ENCODE measurements around the gene TMBIM4.

DNA sequence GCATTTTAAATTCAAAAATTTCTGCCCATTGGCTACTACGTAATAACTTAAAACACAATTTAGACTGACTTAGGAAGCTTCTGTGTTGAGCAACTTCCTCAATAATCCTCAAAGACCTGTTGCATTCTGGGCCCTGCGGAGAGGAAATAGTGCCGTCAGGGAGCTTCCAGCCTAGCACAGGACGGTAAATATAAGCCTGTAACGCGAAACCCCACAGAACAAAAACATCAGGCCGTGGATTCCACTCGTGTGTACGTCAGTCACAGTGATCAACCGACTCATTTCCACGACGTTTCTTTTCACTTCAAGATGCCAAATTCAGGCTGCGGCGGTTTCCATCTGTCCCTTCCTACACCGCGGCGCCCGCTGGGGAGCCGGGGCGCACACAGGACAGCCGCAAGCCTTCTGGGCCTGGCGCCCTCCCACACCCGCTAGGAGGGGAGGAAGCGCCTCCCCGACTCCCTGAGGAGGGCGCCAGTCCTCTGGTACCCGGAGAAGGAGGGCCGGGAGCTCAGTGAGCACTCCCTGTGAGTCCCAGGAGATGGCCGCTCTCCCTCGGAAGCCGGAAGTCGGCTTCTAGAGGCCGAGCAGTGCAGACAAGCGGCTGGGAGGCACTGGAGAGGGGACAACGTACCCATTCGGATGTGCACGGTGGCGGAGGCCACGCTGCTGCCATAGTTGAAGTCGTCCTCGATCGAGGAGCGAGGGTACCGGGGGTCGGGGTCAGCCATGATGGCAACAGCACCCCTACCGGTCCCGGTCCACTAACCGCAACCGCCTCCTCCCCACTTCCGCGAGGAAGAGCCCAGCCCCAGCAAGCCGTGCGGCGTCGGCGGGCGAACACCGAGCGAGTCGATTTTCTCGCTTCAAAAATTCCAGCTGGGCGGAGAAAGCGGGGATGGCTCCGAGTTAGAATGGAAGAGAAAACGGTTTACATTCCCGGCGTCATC is at the start of gene TMBIM4:
- TF ChIP-seq EZH2 (IDR thresholded peaks at IDR 0.05; ENCODE audit: low read length, unreplicated experiment): no peak
- TF ChIP-seq, protein P1, sequence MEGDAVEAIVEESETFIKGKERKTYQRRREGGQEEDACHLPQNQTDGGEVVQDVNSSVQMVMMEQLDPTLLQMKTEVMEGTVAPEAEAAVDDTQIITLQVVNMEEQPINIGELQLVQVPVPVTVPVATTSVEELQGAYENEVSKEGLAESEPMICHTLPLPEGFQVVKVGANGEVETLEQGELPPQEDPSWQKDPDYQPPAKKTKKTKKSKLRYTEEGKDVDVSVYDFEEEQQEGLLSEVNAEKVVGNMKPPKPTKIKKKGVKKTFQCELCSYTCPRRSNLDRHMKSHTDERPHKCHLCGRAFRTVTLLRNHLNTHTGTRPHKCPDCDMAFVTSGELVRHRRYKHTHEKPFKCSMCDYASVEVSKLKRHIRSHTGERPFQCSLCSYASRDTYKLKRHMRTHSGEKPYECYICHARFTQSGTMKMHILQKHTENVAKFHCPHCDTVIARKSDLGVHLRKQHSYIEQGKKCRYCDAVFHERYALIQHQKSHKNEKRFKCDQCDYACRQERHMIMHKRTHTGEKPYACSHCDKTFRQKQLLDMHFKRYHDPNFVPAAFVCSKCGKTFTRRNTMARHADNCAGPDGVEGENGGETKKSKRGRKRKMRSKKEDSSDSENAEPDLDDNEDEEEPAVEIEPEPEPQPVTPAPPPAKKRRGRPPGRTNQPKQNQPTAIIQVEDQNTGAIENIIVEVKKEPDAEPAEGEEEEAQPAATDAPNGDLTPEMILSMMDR (conservative IDR thresholded peaks at IDR 0.05; ENCODE audit: low read depth, low read length): peak; percentile 61

All from PC-3 (cell line).